ENCODE data around the gene C1QL2.

The C1QL2 gene

DNA sequence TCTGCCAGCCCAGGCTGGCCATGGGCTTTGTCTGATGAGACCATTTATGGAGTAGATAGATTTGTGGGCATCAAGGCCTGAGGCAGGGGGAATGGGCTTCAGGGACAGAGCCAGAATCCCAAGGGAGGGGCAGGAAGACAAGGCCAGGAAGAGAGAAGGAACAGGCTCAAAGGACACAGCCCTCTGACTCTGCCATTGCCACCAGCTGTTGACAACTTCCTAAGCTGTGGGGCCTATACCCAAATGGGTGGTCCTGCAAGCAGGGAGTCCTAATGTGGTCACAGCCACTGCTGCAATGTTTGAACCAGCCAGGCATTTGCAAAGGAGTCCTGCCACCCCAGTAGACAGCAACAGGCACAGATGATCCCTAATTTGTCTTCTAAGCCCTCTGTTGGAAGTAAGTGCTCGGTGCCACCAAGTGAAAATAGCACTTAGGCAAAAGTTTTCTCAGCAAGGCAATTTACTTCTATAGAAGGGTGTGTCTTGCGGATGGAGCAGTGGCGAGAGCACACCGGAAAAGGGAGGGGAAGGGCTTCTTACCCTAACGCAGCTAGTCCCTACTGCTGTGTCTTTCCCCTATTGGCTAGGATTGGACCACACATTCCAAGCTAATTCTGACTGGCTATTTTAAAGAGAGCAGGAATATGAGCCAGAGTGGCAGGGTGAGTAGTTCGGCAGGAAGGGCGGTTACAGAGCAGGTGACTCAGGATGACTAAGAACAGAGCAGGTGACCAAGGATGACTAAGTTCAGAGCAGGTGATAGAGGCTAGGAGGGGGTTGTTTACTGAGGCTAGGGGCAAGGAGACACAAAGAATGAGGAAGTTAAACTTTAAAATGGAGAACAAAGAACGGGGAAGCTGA, 47.2 kb downstream of the C1QL2 start:
- in situ Hi-C loops (cut with MboI; ENCODE audit: low sequenced_read_pairs) = no loop called here

DNA sequence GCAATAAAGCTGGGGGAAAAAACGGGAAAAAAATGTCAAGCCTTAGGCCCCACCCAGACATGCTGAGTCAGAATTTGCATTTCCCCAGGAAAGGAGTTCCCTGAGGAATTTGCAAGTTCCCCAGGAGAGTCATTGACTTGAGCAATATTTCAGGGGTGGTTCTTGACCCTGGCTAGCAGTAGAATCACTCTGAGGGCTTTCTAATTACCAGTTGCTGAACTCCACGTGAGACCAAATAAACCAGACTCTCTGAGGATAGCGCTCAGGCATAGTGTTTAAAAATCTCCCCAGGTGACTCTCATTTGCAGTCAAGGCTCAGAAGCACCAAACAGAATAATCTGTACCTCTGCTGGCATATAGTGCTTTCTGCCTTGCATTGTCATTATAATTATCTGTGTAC, 48.7 kb downstream of the C1QL2 start:
- in situ Hi-C loops (cut with MboI; ENCODE audit: low sequenced_read_pairs) = no loop called here

DNA sequence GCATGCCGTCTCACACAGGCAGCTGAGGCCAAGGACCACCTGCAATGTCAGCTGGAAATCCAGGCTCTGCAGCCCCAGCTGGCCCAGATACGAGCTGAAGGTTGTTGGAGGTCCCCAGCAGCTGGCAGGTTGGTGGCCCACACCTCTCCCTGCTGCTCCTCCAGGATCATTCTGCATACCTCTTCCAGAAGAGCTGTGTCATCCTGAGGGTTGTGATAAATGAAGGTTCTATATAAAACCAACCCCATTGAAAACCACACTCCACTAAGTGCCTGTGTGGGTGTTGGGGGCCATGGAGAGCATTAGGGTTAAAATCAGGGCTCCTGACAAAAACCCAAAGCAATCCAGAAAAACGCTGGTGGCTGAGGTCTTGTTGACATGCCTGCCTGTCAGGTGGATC, 50.4 kb downstream of the C1QL2 start:
- in situ Hi-C loops (cut with MboI; ENCODE audit: low sequenced_read_pairs) = no loop called here

DNA sequence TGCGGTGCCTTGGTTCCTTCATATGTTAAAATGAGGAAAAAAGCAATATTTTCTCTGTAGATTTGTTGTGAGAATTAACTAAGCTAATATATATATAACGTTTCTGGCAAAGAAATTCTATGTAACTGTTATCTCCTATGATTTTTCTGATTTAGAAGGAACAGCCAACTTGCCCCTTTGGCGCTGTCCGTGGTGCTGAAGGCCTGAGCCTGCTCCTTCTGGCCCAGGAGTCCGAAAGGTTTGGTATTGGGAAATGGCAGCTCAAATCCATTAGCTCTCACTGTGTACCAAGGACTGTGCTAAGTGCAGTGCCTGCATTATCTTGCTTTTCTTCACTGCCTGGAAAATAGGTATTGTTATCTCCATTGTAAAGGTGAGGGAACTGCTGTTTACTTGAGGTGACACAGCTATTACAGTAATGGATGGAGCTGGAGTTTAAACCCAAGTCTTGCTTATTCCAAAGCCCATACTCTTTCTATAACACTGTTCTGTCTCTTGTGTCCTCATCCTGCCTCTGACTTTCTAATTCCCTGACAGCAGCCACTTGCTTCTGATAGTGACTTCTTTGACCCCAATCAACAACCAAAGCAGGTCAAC, 52.2 kb downstream of the C1QL2 start:
- in situ Hi-C loops (cut with MboI; ENCODE audit: low sequenced_read_pairs) = no loop called here
